Endothelial cell of umbilical vein (primary cell): Measurements from ENCODE around the gene TMEM158. TPM values are rescaled to one million over a fixed set of nuclear protein-coding genes. Genes with fewer than 3 reads are reported as not detected.

Source experiments
- BruUV-seq: library from RNA; stranded (reverse); fragments of 400-500 nt; replicated peaks from 2 replicates; lab custom pipeline; 2021; lab: Mats Ljungman, UMichigan
- CTCF ChIA-PET: fragments of 300-600, 350-600 bp; sonication (Branson Sonifier 250); formaldehyde crosslinking; loops from one replicate; lab custom pipeline; 2021; ENCODE audit warnings: antibody characterized with exemption, inconsistent platforms; lab: Charles Lee
- POLR2A ChIA-PET: fragments of 300-600, 350-600 bp; sonication (Branson Sonifier 250); formaldehyde crosslinking; loops from one replicate; lab custom pipeline; 2021; ENCODE audit warnings: antibody characterized with exemption, inconsistent platforms; lab: Charles Lee
- DNase-seq: peaks from one replicate; pipeline ENCODE4 v3.0.0-alpha.2; 2011; ENCODE audit warnings: low read depth, low spot score
- FAIRE-seq: peaks from 2 replicates; lab custom pipeline; 2011; peaks lifted over from hg19 to GRCh38; lab: Jason Lieb, UNC
- H2AFZ ChIP-seq: 2 replicates; pipeline ENCODE4 v1.6.0; 2012; ENCODE audit warnings: low read depth, low read length, control low read depth, inconsistent platforms
- H3K27ac ChIP-seq: 2 replicates; pipeline ENCODE4 v1.5.1; 2011; ENCODE audit warnings: low read depth, mild to moderate bottlenecking, control low read depth, low read length, moderate library complexity; ENCODE audit not compliant: insufficient read depth
- H3K27me3 ChIP-seq, 2 experiments: 2 replicates each; pipeline versions ENCODE4 v1.6.0 to v1.6.1; 2011; ENCODE audit warnings: low read length in 2 of 2, mixed read lengths in 1 of 2; ENCODE audit not compliant: control insufficient read depth in 2 of 2, insufficient read depth in 2 of 2
- H3K36me3 ChIP-seq, 2 experiments: 2 replicates in 1 of 2; 3 replicates in 1 of 2; pipeline ENCODE4 v1.5.1; 2011; ENCODE audit warnings: low read length in 2 of 2, mild to moderate bottlenecking in 1 of 2, moderate library complexity in 1 of 2; ENCODE audit not compliant: control insufficient read depth in 2 of 2, insufficient read depth in 2 of 2; ENCODE audit errors: extremely low read depth in 1 of 2
- H3K4me1 ChIP-seq: 3 replicates; pipeline ENCODE4 v1.5.1; 2011; ENCODE audit warnings: mild to moderate bottlenecking, low read length; ENCODE audit not compliant: control insufficient read depth, insufficient read depth; ENCODE audit errors: extremely low read depth
- H3K4me2 ChIP-seq: 2 replicates; pipeline ENCODE4 v1.6.1; 2011; ENCODE audit warnings: low read length, control low read depth, mixed read lengths; ENCODE audit not compliant: insufficient read depth
- H3K4me3 ChIP-seq, 3 experiments: fragments of 200-600 bp in 1 of 3; sonication (generic), shearing (Covaris generic) in 1 of 3; replicated peaks in 1 of 3; 2 replicates each; pipeline ENCODE4 v1.5.1; 2011 to 2016; ENCODE audit warnings: control low read depth in 3 of 3, low read length in 3 of 3, mild to moderate bottlenecking in 2 of 3, inconsistent platforms in 1 of 3, low read depth in 1 of 3, moderate library complexity in 1 of 3; ENCODE audit not compliant: insufficient read depth in 1 of 3
- H3K79me2 ChIP-seq: 2 replicates; pipeline ENCODE4 v1.6.0; 2012; ENCODE audit warnings: low read length, inconsistent platforms; ENCODE audit not compliant: control insufficient read depth, insufficient read depth
- H3K9ac ChIP-seq: replicated peaks from 2 replicates; pipeline ENCODE3; 2011; ENCODE audit warnings: low read length, control low read depth; ENCODE audit not compliant: insufficient read depth; ENCODE audit errors: extremely low read depth
- H3K9me1 ChIP-seq: replicated peaks from 3 replicates; pipeline ENCODE4 v1.6.0; 2011; ENCODE audit warnings: mild to moderate bottlenecking, low read length; ENCODE audit not compliant: control insufficient read depth, insufficient read depth; ENCODE audit errors: extremely low read depth
- H3K9me3 ChIP-seq: replicated peaks from 2 replicates; pipeline ENCODE4 v1.5.1; 2012; ENCODE audit warnings: low read length, inconsistent platforms; ENCODE audit not compliant: control insufficient read depth, insufficient read depth
- H4K20me1 ChIP-seq: replicated peaks from 2 replicates; pipeline ENCODE3; 2011; ENCODE audit warnings: mild to moderate bottlenecking, low read length; ENCODE audit not compliant: control insufficient read depth, insufficient read depth; ENCODE audit errors: extremely low read depth
- EZH2 ChIP-seq: IDR thresholded peaks from 2 replicates; pipeline ENCODE4 v1.6.1; 2012; ENCODE audit warnings: borderline replicate concordance, low read depth, mild to moderate bottlenecking, moderate library complexity, low read length, inconsistent platforms; ENCODE audit not compliant: severe bottlenecking
- FOS ChIP-seq: IDR thresholded peaks from 2 replicates; pipeline ENCODE4 v1.6.1; 2011; ENCODE audit warnings: mild to moderate bottlenecking, low read length, moderate library complexity, borderline replicate concordance; ENCODE audit not compliant: insufficient read depth
- GATA2 ChIP-seq: IDR thresholded peaks from 2 replicates; pipeline ENCODE4 v1.7.0; 2011; ENCODE audit warnings: low read depth, mild to moderate bottlenecking, moderate library complexity, mixed read lengths, low read length; ENCODE audit not compliant: insufficient read length, insufficient read depth
- JUN ChIP-seq: IDR thresholded peaks from 2 replicates; pipeline ENCODE4 v1.6.1; 2011; ENCODE audit warnings: borderline replicate concordance, low read depth; ENCODE audit not compliant: insufficient read length, insufficient read depth
- MYC ChIP-seq: IDR thresholded peaks from one replicate; pipeline ENCODE4 v1.6.1; 2011; ENCODE audit warnings: mild to moderate bottlenecking, low read depth, low read length
- POLR2A ChIP-seq: IDR thresholded peaks from 2 replicates; pipeline ENCODE4 v1.6.1; 2012; ENCODE audit warnings: low read depth, mild to moderate bottlenecking, control low read depth, low read length
- POLR2AphosphoS5 ChIP-seq: IDR thresholded peaks from 2 replicates; pipeline ENCODE4 v1.6.1; 2012; ENCODE audit warnings: low read depth, mild to moderate bottlenecking, control low read depth, low read length, moderate library complexity; ENCODE audit not compliant: insufficient read depth
- dilution Hi-C: fragments of 300-500 bp; cut with MboI; formaldehyde crosslinking; loops from one replicate; pipeline ENCODE4 v1.15.0; 2019; ENCODE audit warnings: low sequenced_read_pairs; ENCODE audit not compliant: extremely low pct_ligation_motif_present
- intact Hi-C: fragments of 100-400 bp; cut with micrococcal nuclease; formaldehyde crosslinking; loops from one replicate; pipeline ENCODE4 v1.10.0; 2022
- polyA plus RNA-seq, 4 experiments: library from polyadenylated mRNA; depleted of rRNA in 3 of 4; stranded (reverse) in 3 of 4; unstranded in 1 of 4; fragments of >200 nt; gene quantifications; 2 replicates each; pipeline versions ENCODE4 v1.2.1 to v1.2.3, GENCODE V29; 2011 to 2012; ENCODE audit warnings: missing spikeins in 1 of 4
- total RNA-seq: library from RNA; stranded (reverse); gene quantifications from 2 replicates; pipeline ENCODE4 v1.2.3, GENCODE V29; 2021
- TF ChIP-seq, protein P1 (sequence below): IDR thresholded peaks from 2 replicates; pipeline ENCODE4 v1.6.1; 2011; ENCODE audit not compliant: insufficient read depth, insufficient read length
- TF ChIP-seq, protein P2 (sequence below), 2 donors: IDR thresholded peaks; 1 replicate in 1 of 2; 2 replicates in 1 of 2; pipeline ENCODE4 v1.5.1; 2011; ENCODE audit warnings: low read length in 2 of 2, mild to moderate bottlenecking in 2 of 2, moderate library complexity in 2 of 2, control low read depth in 1 of 2, inconsistent platforms in 1 of 2, low read depth in 1 of 2; ENCODE audit not compliant: insufficient read depth in 1 of 2; ENCODE audit errors: extremely low read depth in 1 of 2

The TMEM158 gene
- total and polyA plus RNA-seq, 2 donors (not counting 3 experiments of a cell fraction or from before 2014, with no cell fraction given) = 0.15 to 0.42 TPM

DNA sequence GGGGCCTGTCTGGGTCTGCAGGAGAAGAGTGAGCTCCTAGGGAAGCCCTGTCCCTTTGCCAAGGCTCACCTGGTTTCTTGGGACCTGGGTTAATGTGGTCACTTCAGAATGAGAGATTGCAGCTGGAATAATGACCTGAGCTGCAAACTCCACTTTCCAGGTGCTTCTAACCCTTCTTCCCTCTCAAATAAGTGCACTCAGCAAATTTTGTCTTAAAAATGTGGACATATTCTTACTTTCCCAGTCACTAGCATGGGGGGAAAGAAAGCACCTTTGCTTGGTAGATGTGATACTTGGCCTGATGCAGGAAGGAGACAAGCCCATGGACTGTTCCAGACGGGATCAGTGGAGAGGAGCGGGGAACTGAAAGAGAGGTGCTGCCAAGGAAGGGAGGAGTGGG, 41.0 kb downstream of the TMEM158 start:
- no TSS peak for BruUV-seq
- H3K9me1 ChIP-seq = no peaks in the 10 kb centered on the region
- intact Hi-C loops (no loop called here), dilution Hi-C loops (no loop called here)
- H4K20me1 ChIP-seq = no peaks in the 10 kb centered on the region
- no peaks in the 10 kb centered on the region for H3K4me1 ChIP-seq
- TF ChIP-seq, protein P1, sequence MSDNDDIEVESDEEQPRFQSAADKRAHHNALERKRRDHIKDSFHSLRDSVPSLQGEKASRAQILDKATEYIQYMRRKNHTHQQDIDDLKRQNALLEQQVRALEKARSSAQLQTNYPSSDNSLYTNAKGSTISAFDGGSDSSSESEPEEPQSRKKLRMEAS = no peak
- TF ChIP-seq FOS = no peak
- no peak for TF ChIP-seq MYC
- no peak for TF ChIP-seq POLR2A
- TF ChIP-seq GATA2 = no peak
- TF ChIP-seq, protein P2, sequence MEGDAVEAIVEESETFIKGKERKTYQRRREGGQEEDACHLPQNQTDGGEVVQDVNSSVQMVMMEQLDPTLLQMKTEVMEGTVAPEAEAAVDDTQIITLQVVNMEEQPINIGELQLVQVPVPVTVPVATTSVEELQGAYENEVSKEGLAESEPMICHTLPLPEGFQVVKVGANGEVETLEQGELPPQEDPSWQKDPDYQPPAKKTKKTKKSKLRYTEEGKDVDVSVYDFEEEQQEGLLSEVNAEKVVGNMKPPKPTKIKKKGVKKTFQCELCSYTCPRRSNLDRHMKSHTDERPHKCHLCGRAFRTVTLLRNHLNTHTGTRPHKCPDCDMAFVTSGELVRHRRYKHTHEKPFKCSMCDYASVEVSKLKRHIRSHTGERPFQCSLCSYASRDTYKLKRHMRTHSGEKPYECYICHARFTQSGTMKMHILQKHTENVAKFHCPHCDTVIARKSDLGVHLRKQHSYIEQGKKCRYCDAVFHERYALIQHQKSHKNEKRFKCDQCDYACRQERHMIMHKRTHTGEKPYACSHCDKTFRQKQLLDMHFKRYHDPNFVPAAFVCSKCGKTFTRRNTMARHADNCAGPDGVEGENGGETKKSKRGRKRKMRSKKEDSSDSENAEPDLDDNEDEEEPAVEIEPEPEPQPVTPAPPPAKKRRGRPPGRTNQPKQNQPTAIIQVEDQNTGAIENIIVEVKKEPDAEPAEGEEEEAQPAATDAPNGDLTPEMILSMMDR (IDR thresholded peaks at IDR 0.05; ENCODE audit: extremely low read depth in 1 of 2, insufficient read depth in 1 of 2, low read depth in 1 of 2, low read length in 2 of 2) = no peak
- no peak for TF ChIP-seq POLR2AphosphoS5
- TF ChIP-seq JUN = no peak
- TF ChIP-seq EZH2 = no peak
- ChIA-PET POLR2A (no interaction called here), CTCF (interaction anchor here (1.0 to 1.6 kb wide), 2 partner anchors 19 to 25 kb away, joined by 4 read pairs; no protein-coding TSS in a partner anchor)
- peaks cover 0 to 2% of the 10 kb centered on the region in 2 experiments for H3K27me3 ChIP-seq
- no peak overlapping the region for H3K27ac ChIP-seq
- H3K4me3 ChIP-seq = no peak overlapping the region
- DNase-seq (no peak), FAIRE-seq (no peak)
- H3K9ac ChIP-seq = no peak overlapping the region
- H3K4me2 ChIP-seq = no peak overlapping the region
- no peaks in the 10 kb centered on the region for H3K9me3 ChIP-seq
- no peaks in the 10 kb centered on the region for H3K36me3 ChIP-seq
- H3K79me2 ChIP-seq = no peaks in the 10 kb centered on the region
- H2AFZ ChIP-seq = no peak overlapping the region
